H1 (cell line): ENCODE data around the gene GRM4. TPM values are rescaled to one million over a fixed set of nuclear protein-coding genes. Genes with fewer than 3 reads are reported as not detected.

ENCODE experiments used
- ASH2L ChIP-seq: fragments of 200-600, 300-600 bp; sonication (generic); IDR thresholded peaks from one replicate; pipeline ENCODE4 v1.7.1; 2017; ENCODE audit warnings: low read length
- CBX5 ChIP-seq: fragments of 300-800, 300-1000 bp; sonication (generic); IDR thresholded peaks from 2 replicates; pipeline ENCODE4 v1.7.1; 2016; ENCODE audit warnings: antibody characterized with exemption, low read length, low read depth
- CEBPB ChIP-seq: IDR thresholded peaks from 2 replicates; pipeline ENCODE4 v1.6.1; 2012; ENCODE audit warnings: low read depth, low read length
- CHD7 ChIP-seq: fragments of 300-600 bp; sonication (generic); IDR thresholded peaks from 2 replicates; pipeline ENCODE4 v1.7.1; 2012; ENCODE audit warnings: low read length, moderate library complexity, mild to moderate bottlenecking, inconsistent platforms; ENCODE audit not compliant: insufficient replicate concordance
- CTCF ChIP-seq, 3 experiments: IDR thresholded peaks; 1 replicate in 2 of 3; 2 replicates in 1 of 3; pipeline versions ENCODE4 v1.5.1 to v1.6.1; 2011; ENCODE audit warnings: low read length in 3 of 3, mild to moderate bottlenecking in 3 of 3, inconsistent platforms in 2 of 3, low read depth in 1 of 3, moderate library complexity in 1 of 3; ENCODE audit not compliant: insufficient read depth in 1 of 3; ENCODE audit errors: control extremely low read depth in 1 of 3
- JUN ChIP-seq: IDR thresholded peaks from 2 replicates; pipeline ENCODE4 v1.6.1; 2011; ENCODE audit warnings: low read depth, mild to moderate bottlenecking, improper control_type of control experiment, low read length
- NRF1 ChIP-seq: IDR thresholded peaks from 2 replicates; pipeline ENCODE4 v1.6.1; 2011; ENCODE audit warnings: mild to moderate bottlenecking, low read depth, low read length, improper control_type of control experiment
- POLR2AphosphoS5 ChIP-seq: IDR thresholded peaks from 2 replicates; pipeline ENCODE4 v1.6.1; 2011; ENCODE audit warnings: low read depth, low read length
- POU5F1 ChIP-seq: IDR thresholded peaks from 2 replicates; pipeline ENCODE4 v1.6.1; 2011; ENCODE audit warnings: low read depth, mild to moderate bottlenecking, low read length, moderate library complexity
- SP2 ChIP-seq: IDR thresholded peaks from 2 replicates; pipeline ENCODE4 v1.6.1; 2012; ENCODE audit warnings: mild to moderate bottlenecking, low read length, inconsistent platforms
- polyA plus RNA-seq, 7 experiments: library from polyadenylated mRNA; depleted of rRNA in 3 of 7; stranded (reverse) in 5 of 7; unstranded in 2 of 7; fragments of >200 nt in 5 of 7; fragments of 200-250 nt in 2 of 7; gene quantifications; 1 replicate in 5 of 7; 2 replicates in 1 of 7; 4 replicates in 1 of 7; pipeline versions ENCODE4 v1.2.1 to v1.2.3, GENCODE V29; 2011 to 2013; ENCODE audit warnings: missing spikeins in 2 of 7, mixed read lengths in 2 of 7
- total RNA-seq: library from RNA; stranded (reverse); fragmentation: NEBNext Ultra II Directional; extraction: Animal tissue kit (Norgen Biotek cat#: 25700); gene quantifications from 2 replicates; pipeline ENCODE4 v1.2.1, GENCODE V29; 2021

GRM4 gene
- total and polyA plus RNA-seq, 2 of the 8 experiments (the other 6 are each of a cell fraction or from before 2014, with no cell fraction given), result 19.6 to 21.5 TPM

- TF ChIP-seq CHD7 (no peak), SP2 (no peak), ASH2L (no peak), NRF1 (no peak), POU5F1 (no peak), CBX5 (no peak), POLR2AphosphoS5 (no peak), JUN (no peak), CTCF (IDR thresholded peaks at IDR 0.05; ENCODE audit: control extremely low read depth in 1 of 3, insufficient read depth in 1 of 3, low read depth in 1 of 3, low read length in 3 of 3) (no peak), CEBPB (no peak)
- TF ChIP-seq, all 59 proteins: peak for 0
Measured at GRCh38 chr6:34106900-34107299, 39.0 kb downstream of the GRM4 start (continued).
